ENCODE results near the gene KCNQ1.

- TF ChIP-seq SIX5 (IDR thresholded peaks at IDR 0.05; ENCODE audit: borderline replicate concordance in 1 of 2, insufficient read depth in 1 of 2, low read depth in 1 of 2, low read length in 2 of 2) (no peak), CTCF (IDR thresholded peaks at IDR 0.05 in 2 of 3, conservative IDR thresholded peaks at IDR 0.05 in 1 of 3; ENCODE audit: insufficient read depth in 2 of 3, low read depth in 1 of 3, low read length in 3 of 3) (no peak), PML (IDR thresholded peaks at IDR 0.05; ENCODE audit: low read length) (no peak), CHD1 (IDR thresholded peaks at IDR 0.05; ENCODE audit: low read length) (no peak), ATF2 (CRISPR knock-in tag; IDR thresholded peaks at IDR 0.05) (no peak), CHD2 (IDR thresholded peaks at IDR 0.05; ENCODE audit: low read depth, low read length) (no peak)
Observed at GRCh38 chr11:2524446-2525165, 79.8 kb downstream of the KCNQ1 start.
